ENCODE measurements around the gene YJEFN3.

Gene YJEFN3

DNA sequence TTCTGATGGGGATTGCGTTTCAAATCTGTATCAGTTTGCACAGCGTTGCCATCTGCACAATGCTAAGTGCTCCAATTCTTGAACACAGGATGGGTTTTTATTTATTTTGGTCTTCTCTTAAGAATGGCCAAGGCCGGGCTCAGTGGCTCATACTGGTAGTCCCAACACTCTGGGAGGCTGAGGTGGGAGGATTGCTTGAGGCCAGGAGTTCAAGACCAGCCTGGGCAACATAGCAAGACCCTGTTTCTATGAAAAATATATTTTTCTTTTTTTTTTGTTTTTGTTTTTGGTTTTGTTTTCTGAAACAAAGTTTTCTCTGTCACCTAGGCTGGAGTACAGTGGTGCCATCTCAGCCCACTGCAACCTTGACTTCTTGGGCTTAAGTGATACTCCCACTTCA is 5.5 kb upstream of the YJEFN3 start:
- DNase-seq (ENCODE audit: low read depth), result no peak

GRCh38 chr19:19524053-19524452 is 4.7 kb upstream of the YJEFN3 start:
- DNase-seq (ENCODE audit: low read depth), result no peak

DNA sequence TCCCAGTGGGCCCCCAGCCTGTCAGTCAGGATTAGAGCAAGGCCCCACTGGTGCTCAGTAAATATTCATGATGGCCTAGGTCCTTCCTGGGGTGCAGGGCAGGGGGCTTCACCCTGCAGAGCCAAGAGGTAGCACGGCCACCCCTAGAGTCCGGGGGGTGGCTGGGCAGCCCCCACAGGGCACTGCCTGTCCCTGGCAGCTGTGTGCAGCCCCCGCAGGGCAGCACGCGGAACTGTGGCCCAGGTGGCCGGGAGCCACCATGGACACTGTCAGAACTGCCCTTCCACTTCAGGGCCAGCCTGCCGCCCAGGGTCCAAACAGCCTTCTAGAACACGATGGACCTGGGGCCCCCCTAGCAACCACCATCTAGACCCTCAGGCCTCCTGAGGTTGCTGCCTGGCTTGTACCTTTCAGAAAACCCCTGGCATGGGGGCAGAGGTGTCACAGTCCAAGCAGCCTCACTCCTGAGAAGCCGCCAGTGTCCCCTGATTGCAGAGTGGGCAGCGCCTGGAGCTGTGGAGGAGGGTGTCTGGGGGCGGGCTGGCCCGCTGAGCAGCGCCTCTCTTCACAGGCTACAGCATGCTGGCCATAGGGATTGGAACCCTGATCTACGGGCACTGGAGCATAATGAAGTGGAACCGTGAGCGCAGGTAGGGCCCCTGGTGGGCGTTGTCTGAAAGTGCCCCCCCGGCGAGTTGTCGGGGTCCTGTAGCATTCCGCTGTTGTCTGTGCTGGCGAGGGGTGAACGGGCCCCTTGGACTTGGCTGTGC is 2.9 kb upstream of the YJEFN3 start:
- DNase-seq (ENCODE audit: low read depth), result no peak

DNA sequence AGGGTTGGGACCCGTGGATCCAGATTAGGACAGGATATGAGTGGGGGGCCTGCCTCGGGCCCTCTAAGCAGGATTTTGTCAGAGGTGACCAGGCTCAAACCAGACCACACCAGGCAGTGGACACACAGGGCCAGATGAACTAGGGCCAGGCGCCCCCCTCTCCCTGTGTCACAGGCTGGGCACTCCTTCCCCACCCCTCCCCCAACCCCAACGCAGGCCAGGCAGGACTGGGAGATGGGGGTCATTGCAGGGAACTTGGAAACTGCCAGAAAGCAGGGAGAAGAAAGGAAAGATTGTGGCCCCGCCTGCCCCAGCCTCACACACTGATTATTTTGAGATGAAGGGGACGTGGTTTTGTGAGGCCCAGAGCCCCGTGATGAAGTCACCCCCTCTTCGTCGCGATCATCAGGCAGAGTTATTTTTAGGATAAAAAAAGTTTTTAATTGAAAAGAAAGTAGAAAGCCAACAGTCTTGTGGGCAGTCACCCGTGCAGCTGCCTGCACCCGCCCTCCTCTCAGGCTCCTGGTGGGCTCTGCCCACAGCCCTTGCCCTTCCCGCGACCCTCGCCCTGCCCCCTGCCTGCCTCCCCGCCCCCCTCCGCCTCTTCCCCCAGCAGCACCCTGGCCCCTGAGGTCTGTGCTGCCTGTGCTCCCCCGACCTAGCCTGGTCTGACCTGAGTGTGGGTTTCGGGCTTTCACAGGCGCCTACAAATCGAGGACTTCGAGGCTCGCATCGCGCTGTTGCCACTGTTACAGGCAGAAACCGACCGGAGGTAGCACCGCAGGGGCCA is 1.9 kb upstream of the YJEFN3 start:
- no peak for DNase-seq (ENCODE audit: low read depth)

DNA sequence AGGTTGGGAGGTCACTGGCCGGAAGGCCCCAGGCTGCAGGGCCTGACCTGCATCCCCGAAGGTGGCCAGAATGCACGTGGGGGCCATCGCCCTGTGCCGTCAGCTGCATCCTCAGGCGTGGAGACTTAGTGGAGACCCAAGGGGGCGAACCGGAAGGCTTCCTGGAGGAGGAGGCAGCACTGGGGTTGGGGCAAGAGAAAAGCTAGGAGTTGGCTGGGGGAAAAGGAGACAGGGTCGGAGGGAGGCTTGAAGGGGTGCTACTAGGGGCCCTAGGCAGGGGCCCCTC is 1.4 kb upstream of the YJEFN3 start:
- no peak for DNase-seq (ENCODE audit: low read depth)

- no peak for DNase-seq (ENCODE audit: low read depth)
Observed at GRCh38 chr19:19527674-19528625, 761 bp upstream of the YJEFN3 start.

DNA sequence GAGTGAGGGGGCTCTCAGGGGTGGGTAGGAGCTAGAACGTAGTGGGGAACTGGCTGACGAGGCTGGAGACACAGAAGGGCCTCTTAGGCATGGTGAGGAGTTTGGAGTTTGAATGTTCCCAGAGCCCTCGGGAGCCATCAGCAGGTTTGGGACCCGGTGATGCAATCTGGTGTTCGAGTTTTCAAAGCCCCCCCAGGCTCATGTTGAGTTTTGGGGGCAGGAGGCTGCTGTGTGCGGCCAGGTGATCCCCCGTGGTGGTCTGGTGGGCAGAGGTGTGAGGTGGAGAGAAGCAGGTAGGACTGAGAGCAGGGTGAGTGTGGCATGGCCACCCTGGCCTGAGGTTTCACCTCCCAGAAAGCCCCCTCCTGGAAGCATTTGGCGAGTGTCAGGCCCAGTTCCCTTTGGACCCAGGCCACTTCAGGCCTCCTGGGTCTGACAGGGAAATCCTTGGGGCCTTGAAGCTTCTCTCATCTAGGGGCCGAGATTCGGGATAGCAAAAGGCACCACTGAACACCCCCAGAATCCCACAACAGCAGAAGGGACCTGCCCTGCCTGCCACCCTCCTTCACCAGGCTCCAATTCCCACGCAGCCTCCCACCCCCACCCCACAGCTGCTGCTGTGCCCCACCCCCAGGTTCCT is 1.2 kb downstream of the YJEFN3 start:
- no peak for DNase-seq (ENCODE audit: low read depth)

DNA sequence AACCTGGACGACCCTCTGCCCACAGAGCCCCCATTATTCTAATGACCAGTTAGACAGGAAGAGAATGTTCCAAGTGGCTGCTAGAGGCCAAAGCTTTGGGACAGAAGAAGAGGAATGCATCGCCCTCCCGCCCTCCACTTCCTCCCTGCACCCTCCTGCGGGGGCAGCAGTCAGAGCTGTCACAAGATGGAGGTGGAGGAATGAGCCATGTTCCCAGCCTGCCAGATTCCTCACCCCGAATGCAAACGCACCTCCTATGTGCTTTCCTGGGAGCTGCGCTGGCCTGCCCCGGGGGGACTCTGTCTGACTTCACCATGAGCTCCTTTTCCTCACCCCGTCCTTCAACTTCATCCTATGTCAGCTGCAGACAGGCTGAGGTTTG is 1.7 kb downstream of the YJEFN3 start:
- DNase-seq (ENCODE audit: low read depth), result no peak

- DNase-seq (ENCODE audit: low read depth), result no peak
Observed at GRCh38 chr19:19530889-19531288, 2.2 kb downstream of the YJEFN3 start.

DNA sequence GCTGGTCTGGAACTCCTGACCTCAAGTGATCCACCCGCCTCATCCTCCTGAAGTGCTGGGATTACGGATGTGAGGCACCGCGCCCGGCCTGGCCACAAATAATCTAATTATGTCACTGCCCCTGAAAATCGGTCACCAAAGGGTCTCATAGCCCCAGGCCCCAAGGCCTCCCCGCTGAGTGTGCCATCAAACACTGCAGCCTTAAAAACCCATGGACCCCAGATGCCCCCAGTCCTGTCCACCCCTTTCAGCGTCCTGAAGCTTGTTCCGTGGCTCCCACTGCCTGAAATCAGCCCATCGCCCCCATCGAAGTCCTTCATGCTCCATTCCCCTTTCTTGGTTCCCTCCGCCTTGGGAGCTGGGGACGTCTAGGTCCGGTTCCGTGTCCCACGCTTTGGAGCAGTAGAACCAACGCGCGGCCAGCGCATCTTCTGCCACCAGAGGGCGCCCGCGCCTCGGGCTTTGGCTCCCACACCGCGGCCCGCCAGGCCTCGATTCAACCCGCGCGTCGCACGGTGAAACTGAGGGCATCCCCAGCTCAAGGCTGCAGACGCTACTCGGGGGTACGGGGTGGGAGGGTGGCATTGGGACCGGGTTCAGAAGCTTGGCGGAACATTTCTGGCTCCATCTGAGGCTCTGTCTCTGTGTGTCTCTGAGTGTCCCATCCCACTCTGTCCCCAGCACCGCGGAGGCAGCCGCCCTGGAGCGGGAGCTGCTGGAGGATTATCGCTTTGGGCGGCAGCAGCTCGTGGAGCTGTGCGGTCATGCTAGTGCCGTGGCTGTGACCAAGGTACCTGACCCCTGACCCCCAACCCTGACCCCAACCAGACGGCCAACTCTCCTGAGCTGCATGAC is 3.5 kb downstream of the YJEFN3 start:
- peak; percentile 76 for DNase-seq (ENCODE audit: low read depth)

GRCh38 chr19:19532806-19533701 is 4.3 kb downstream of the YJEFN3 start:
- no peak for DNase-seq (ENCODE audit: low read depth)

GRCh38 chr19:19533841-19534240 is 5.1 kb downstream of the YJEFN3 start:
- DNase-seq (ENCODE audit: low read depth), result no peak

- DNase-seq (ENCODE audit: low read depth), result no peak
Observed at GRCh38 chr19:19534556-19535265, 6.0 kb downstream of the YJEFN3 start.

GRCh38 chr19:19535311-19536191 is 6.8 kb downstream of the YJEFN3 start:
- no peak for DNase-seq (ENCODE audit: low read depth)

DNA sequence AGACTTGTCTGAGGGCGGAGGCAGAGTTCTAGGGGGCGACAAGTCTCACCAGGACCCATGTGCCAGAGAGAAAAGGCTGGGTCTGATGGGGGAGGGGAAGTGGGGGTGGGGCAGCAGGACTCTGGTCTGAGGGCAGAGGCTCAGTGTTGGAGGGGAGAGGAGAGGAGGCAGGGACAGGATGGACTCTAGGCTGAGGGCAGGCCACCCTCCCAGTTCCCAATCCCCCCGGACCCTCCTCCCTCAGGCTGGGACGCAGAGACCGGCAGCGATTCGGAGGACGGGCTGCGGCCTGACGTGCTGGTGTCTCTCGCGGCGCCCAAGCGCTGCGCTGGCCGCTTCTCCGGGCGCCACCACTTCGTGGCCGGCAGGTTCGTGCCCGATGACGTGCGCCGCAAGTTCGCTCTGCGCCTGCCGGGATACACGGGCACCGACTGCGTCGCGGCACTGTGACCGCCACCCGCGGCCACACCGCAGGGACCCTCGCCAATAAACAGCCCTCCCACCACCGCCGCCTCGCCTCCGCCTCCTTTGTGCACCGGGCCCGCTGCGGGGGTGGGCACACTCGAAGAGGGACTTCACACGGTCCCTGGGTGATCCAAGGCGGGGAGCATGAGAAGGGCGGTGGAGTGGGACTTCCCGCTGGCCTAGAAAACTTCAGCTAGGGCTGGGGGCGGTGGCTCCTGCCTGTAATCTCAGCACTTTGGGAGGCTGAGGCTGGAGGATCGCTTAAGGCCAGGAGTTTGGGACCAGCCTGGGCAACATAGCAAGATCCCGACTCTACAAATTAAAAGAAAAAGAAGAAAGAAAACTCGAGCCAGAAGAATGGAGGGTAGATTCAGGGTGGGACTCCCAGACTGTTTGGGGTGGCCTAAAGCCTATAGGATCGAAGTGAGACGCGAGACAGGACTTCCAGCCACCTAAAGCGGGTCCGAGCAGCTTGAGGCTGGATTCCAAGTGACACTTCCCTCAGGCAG is 8.7 kb downstream of the YJEFN3 start:
- no peak for DNase-seq (ENCODE audit: low read depth)

- DNase-seq (ENCODE audit: low read depth), result no peak
Observed at GRCh38 chr19:19538061-19538784, 9.5 kb downstream of the YJEFN3 start, which contains the start of gene CILP2. Gene CILP2, plus strand, starts transcription at chr19:19538265. Its CDS starts 85 bp downstream, at chr19:19538350.
